Activated T-helper 17 cell treated with anti-CD3 and anti-CD28 coated beads, Interleukin-2, amount 50 U/mL, for 72 hours (primary cell): ENCODE data around the gene SSC5D. TPM values are rescaled to one million over a fixed set of nuclear protein-coding genes. Genes with fewer than 3 reads are reported as not detected.

Source experiments
- ATAC-seq: fragments of 150-1000 bp; cut with Tn5 transposase; replicated peaks from 2 replicates; pipeline ENCODE4 v1.10.0; 2021; ENCODE audit warnings: mild to moderate bottlenecking, moderate library complexity
- H3K27ac Mint-ChIP-seq: one replicate; pipeline ENCODE4 v1.8.0; 2022; ENCODE audit warnings: mixed read lengths
- H3K27me3 Mint-ChIP-seq: one replicate; pipeline ENCODE4 v1.8.0; 2022; ENCODE audit warnings: mixed read lengths
- H3K36me3 Mint-ChIP-seq: one replicate; pipeline ENCODE4 v1.8.0; 2022; ENCODE audit warnings: low read depth, mild to moderate bottlenecking, mixed read lengths
- H3K4me1 Mint-ChIP-seq: one replicate; pipeline ENCODE4 v1.8.0; 2022; ENCODE audit warnings: mixed read lengths
- H3K4me3 Mint-ChIP-seq: one replicate; pipeline ENCODE4 v1.8.0; 2022; ENCODE audit warnings: mild to moderate bottlenecking, mixed read lengths
- H3K9me3 Mint-ChIP-seq: one replicate; pipeline ENCODE4 v1.8.0; 2022; ENCODE audit warnings: mixed read lengths
- total RNA-seq, 2 donors: library from RNA; stranded (reverse); gene quantifications; one replicate each; pipeline ENCODE4 v1.2.3, GENCODE V29; 2022

The SSC5D gene
- total RNA-seq, 2 donors from 2014 or later = 0.41 to 0.69 TPM

GRCh38 chr19:55476100-55476775 is 12.0 kb upstream of the SSC5D start, which contains the start of gene ZNF628:
ZNF628 (plus strand) TSS chr19:55476617; CDS start chr19:55479911, 3,294 bp downstream.
- Mint-ChIP-seq H3K9me3 (no peaks in the 10 kb centered on the region), H3K36me3 (peaks cover 20% of the 10 kb centered on the region), H3K27me3 (no peaks in the 10 kb centered on the region), H3K27ac (peak within 1 kb of the TSS; percentile 88), H3K4me3 (peak within 1 kb of the TSS; percentile 87), H3K4me1 (peaks cover 24% of the 10 kb centered on the region)
- peak; percentile 98 for ATAC-seq

GRCh38 chr19:55477905-55478304 is 10.3 kb upstream of the SSC5D start:
- Mint-ChIP-seq H3K27me3 (no peaks in the 10 kb centered on the region), H3K9me3 (no peaks in the 10 kb centered on the region), H3K27ac (peak overlapping the region; percentile 72), H3K36me3 (peaks cover 20% of the 10 kb centered on the region), H3K4me3 (peak overlapping the region; percentile 87), H3K4me1 (peaks cover 24% of the 10 kb centered on the region)
- no peak for ATAC-seq

- H3K4me3 Mint-ChIP-seq = peak overlapping the region; percentile 87
- peaks cover 24% of the 10 kb centered on the region for H3K4me1 Mint-ChIP-seq
- no peaks in the 10 kb centered on the region for H3K9me3 Mint-ChIP-seq
Measured at GRCh38 chr19:55478364-55478763, 9.9 kb upstream of the SSC5D start.

GRCh38 chr19:55479045-55479444 is 9.2 kb upstream of the SSC5D start:
- no peaks in the 10 kb centered on the region for H3K27me3 Mint-ChIP-seq
- H3K36me3 Mint-ChIP-seq = peaks cover 20% of the 10 kb centered on the region
- ATAC-seq = no peak
- peaks cover 24% of the 10 kb centered on the region for H3K4me1 Mint-ChIP-seq
- H3K27ac Mint-ChIP-seq = peak overlapping the region; percentile 72
- H3K4me3 Mint-ChIP-seq = peak overlapping the region; percentile 87
- no peaks in the 10 kb centered on the region for H3K9me3 Mint-ChIP-seq

More at GRCh38 chr19:55478364-55478763, 9.9 kb upstream of the SSC5D start:
- Mint-ChIP-seq H3K27ac (peak overlapping the region; percentile 72), H3K27me3 (no peaks in the 10 kb centered on the region), H3K36me3 (peaks cover 20% of the 10 kb centered on the region)
- ATAC-seq = no peak

- ATAC-seq = no peak
- Mint-ChIP-seq H3K27me3 (no peaks in the 10 kb centered on the region), H3K36me3 (peaks cover 20% of the 10 kb centered on the region), H3K4me3 (no peak overlapping the region), H3K4me1 (peaks cover 24% of the 10 kb centered on the region), H3K9me3 (no peaks in the 10 kb centered on the region), H3K27ac (peak overlapping the region; percentile 72)
Measured at GRCh38 chr19:55479451-55480230, 8.6 kb upstream of the SSC5D start.

GRCh38 chr19:55481148-55481793 is 7.0 kb upstream of the SSC5D start:
- no peak for ATAC-seq
- peaks cover 20% of the 10 kb centered on the region for H3K36me3 Mint-ChIP-seq
- H3K4me1 Mint-ChIP-seq = peaks cover 29% of the 10 kb centered on the region
- H3K4me3 Mint-ChIP-seq = no peak overlapping the region
- no peak overlapping the region for H3K27ac Mint-ChIP-seq
- H3K9me3 Mint-ChIP-seq = no peaks in the 10 kb centered on the region
- H3K27me3 Mint-ChIP-seq = no peaks in the 10 kb centered on the region

GRCh38 chr19:55481794-55482155 is 6.5 kb upstream of the SSC5D start:
- peaks cover 20% of the 10 kb centered on the region for H3K36me3 Mint-ChIP-seq
- H3K27ac Mint-ChIP-seq = no peak overlapping the region
- peaks cover 29% of the 10 kb centered on the region for H3K4me1 Mint-ChIP-seq
- H3K4me3 Mint-ChIP-seq = no peak overlapping the region
- no peaks in the 10 kb centered on the region for H3K9me3 Mint-ChIP-seq
- H3K27me3 Mint-ChIP-seq = no peaks in the 10 kb centered on the region
- no peak for ATAC-seq

GRCh38 chr19:55482156-55482961 is 5.9 kb upstream of the SSC5D start:
- no peaks in the 10 kb centered on the region for H3K9me3 Mint-ChIP-seq
- peaks cover 20% of the 10 kb centered on the region for H3K36me3 Mint-ChIP-seq
- no peaks in the 10 kb centered on the region for H3K27me3 Mint-ChIP-seq
- ATAC-seq = no peak
- peaks cover 29% of the 10 kb centered on the region for H3K4me1 Mint-ChIP-seq
- H3K4me3 Mint-ChIP-seq = no peak overlapping the region
- H3K27ac Mint-ChIP-seq = no peak overlapping the region

GRCh38 chr19:55482967-55483705 is 5.1 kb upstream of the SSC5D start:
- Mint-ChIP-seq H3K4me3 (no peak overlapping the region), H3K27me3 (no peaks in the 10 kb centered on the region), H3K36me3 (peaks cover 20% of the 10 kb centered on the region), H3K9me3 (no peaks in the 10 kb centered on the region), H3K4me1 (peaks cover 24% of the 10 kb centered on the region), H3K27ac (no peak overlapping the region)
- ATAC-seq = no peak

- Mint-ChIP-seq H3K36me3 (peaks cover 12% of the 10 kb centered on the region), H3K4me3 (peak overlapping the region; percentile 70), H3K9me3 (no peaks in the 10 kb centered on the region), H3K4me1 (peaks cover 16% of the 10 kb centered on the region), H3K27ac (no peak overlapping the region), H3K27me3 (no peaks in the 10 kb centered on the region)
- ATAC-seq = no peak
Measured at GRCh38 chr19:55483706-55484592, 4.3 kb upstream of the SSC5D start.

- Mint-ChIP-seq H3K36me3 (peaks cover 4% of the 10 kb centered on the region), H3K27me3 (no peaks in the 10 kb centered on the region), H3K27ac (peak within 1 kb of the TSS; percentile 75), H3K9me3 (no peaks in the 10 kb centered on the region), H3K4me3 (peak within 1 kb of the TSS; percentile 70), H3K4me1 (peaks cover 8% of the 10 kb centered on the region)
- peak; percentile 73 for ATAC-seq
Measured at GRCh38 chr19:55484593-55485438, 3.4 kb upstream of the SSC5D start, which contains the start of gene NAT14. NAT14 (plus strand) TSS chr19:55485188; CDS start chr19:55485709, 521 bp downstream.

- Mint-ChIP-seq H3K9me3 (no peaks in the 10 kb centered on the region), H3K27ac (peak overlapping the region; percentile 75), H3K27me3 (no peaks in the 10 kb centered on the region), H3K4me1 (peaks cover 5% of the 10 kb centered on the region), H3K36me3 (no peaks in the 10 kb centered on the region), H3K4me3 (peak overlapping the region; percentile 70)
- ATAC-seq = no peak
Measured at GRCh38 chr19:55485439-55486011, 2.7 kb upstream of the SSC5D start.
